IMR-90 (cell line): Measurements from ENCODE around the gene ROBO3. TPM values are rescaled to one million over a fixed set of nuclear protein-coding genes. Genes with fewer than 3 reads are reported as not detected.

Experiments
- ATAC-seq: fragments of 200-7000 bp; cut with Tn5 transposase; 2 replicates; pipeline ENCODE4 v1.9.1; 2020; ENCODE audit warnings: low read depth, mild to moderate bottlenecking, moderate library complexity
- BruUV-seq: library from RNA; stranded (reverse); fragments of 400-500 nt; replicated peaks from 2 replicates; lab custom pipeline; 2021; lab: Mats Ljungman, UMichigan
- CTCF ChIA-PET: fragments of 300-600 bp; formaldehyde crosslinking; extraction: SDS; loops from one replicate; lab custom pipeline; 2021; ENCODE audit warnings: antibody characterized with exemption; lab: Yijun Ruan, JAX
- POLR2A ChIA-PET: fragments of 300-600 bp; sonication (Branson Sonifier 250); formaldehyde crosslinking; loops from one replicate; lab custom pipeline; 2022; ENCODE audit warnings: antibody characterized with exemption; ENCODE audit not compliant: unreplicated experiment; lab: Charles Lee
- DNase-seq: peaks from one replicate; pipeline ENCODE4 v3.0.0; 2013
- H2AFZ ChIP-seq: replicated peaks from 2 replicates; pipeline ENCODE3; 2013; ENCODE audit warnings: low read length, mild to moderate bottlenecking; ENCODE audit not compliant: poor library complexity
- H2AK5ac ChIP-seq: 2 replicates; pipeline ENCODE4 v1.6.1; 2013; ENCODE audit warnings: low read depth, low read length, inconsistent platforms
- H2AK9ac ChIP-seq: replicated peaks from 2 replicates; pipeline ENCODE3; 2013; ENCODE audit warnings: mild to moderate bottlenecking, low read depth, low read length, moderate library complexity; ENCODE audit not compliant: poor library complexity
- H2BK120ac ChIP-seq: 2 replicates; pipeline ENCODE4 v1.6.1; 2013; ENCODE audit warnings: low read depth, low read length, inconsistent platforms
- H2BK15ac ChIP-seq: 3 replicates; pipeline ENCODE4 v1.6.1; 2013; ENCODE audit warnings: low read depth, low read length, inconsistent platforms
- H2BK20ac ChIP-seq: 2 replicates; pipeline ENCODE4 v1.6.1; 2013; ENCODE audit warnings: low read depth, mild to moderate bottlenecking, inconsistent platforms, low read length, moderate library complexity
- H2BK5ac ChIP-seq: 2 replicates; pipeline ENCODE4 v1.6.1; 2013; ENCODE audit warnings: mild to moderate bottlenecking, low read depth, low read length, inconsistent platforms; ENCODE audit not compliant: poor library complexity, severe bottlenecking
- H3K14ac ChIP-seq: replicated peaks from 2 replicates; pipeline ENCODE4 v1.6.1; 2013; ENCODE audit warnings: low read depth, low read length, inconsistent platforms
- H3K18ac ChIP-seq: 2 replicates; pipeline ENCODE4 v1.6.1; 2013; ENCODE audit warnings: low read depth, low read length, control low read depth
- H3K23ac ChIP-seq: 2 replicates; pipeline ENCODE4 v1.6.1; 2013; ENCODE audit warnings: low read depth, low read length, inconsistent platforms
- H3K27ac ChIP-seq: 2 replicates; pipeline ENCODE4 v1.5.1; 2013; ENCODE audit warnings: mild to moderate bottlenecking, control low read depth, low read length; ENCODE audit not compliant: insufficient read depth
- H3K27me3 ChIP-seq: 2 replicates; pipeline ENCODE4 v1.6.1; 2013; ENCODE audit warnings: low read length; ENCODE audit not compliant: control insufficient read depth, insufficient read depth
- H3K36me3 ChIP-seq: 2 replicates; pipeline ENCODE4 v1.6.1; 2013; ENCODE audit warnings: low read length, mixed read lengths; ENCODE audit not compliant: control insufficient read depth, insufficient read depth
- H3K4ac ChIP-seq: 2 replicates; pipeline ENCODE4 v1.6.1; 2013; ENCODE audit warnings: low read depth, low read length, inconsistent platforms
- H3K4me1 ChIP-seq: 2 replicates; pipeline ENCODE4 v1.6.1; 2013; ENCODE audit warnings: low read length, mixed read lengths; ENCODE audit not compliant: control insufficient read depth, insufficient read depth
- H3K4me2 ChIP-seq: 2 replicates; pipeline ENCODE4 v1.6.1; 2013; ENCODE audit warnings: low read depth, mild to moderate bottlenecking, control low read depth, low read length, moderate library complexity
- H3K4me3 ChIP-seq: 2 replicates; pipeline ENCODE4 v1.5.1; 2013; ENCODE audit warnings: low read depth, mild to moderate bottlenecking, control low read depth, low read length, moderate library complexity; ENCODE audit not compliant: insufficient read depth
- H3K56ac ChIP-seq: 2 replicates; pipeline ENCODE4 v1.6.1; 2013; ENCODE audit warnings: low read length, inconsistent platforms; ENCODE audit not compliant: insufficient read depth; ENCODE audit errors: extremely low read depth
- H3K79me1 ChIP-seq, 2 experiments: 2 replicates each; pipeline ENCODE4 v1.6.1; 2013; ENCODE audit warnings: low read length in 2 of 2, inconsistent platforms in 1 of 2, low read depth in 1 of 2
- H3K9ac ChIP-seq: 2 replicates; pipeline ENCODE4 v1.6.1; 2013; ENCODE audit warnings: low read depth, low read length, control low read depth
- H3K9me1 ChIP-seq: 2 replicates; pipeline ENCODE4 v1.6.1; 2013; ENCODE audit warnings: low read length, inconsistent platforms; ENCODE audit not compliant: insufficient read depth
- H3K9me3 ChIP-seq: 2 replicates; pipeline ENCODE4 v1.6.1; 2013; ENCODE audit warnings: low read length; ENCODE audit not compliant: control insufficient read depth, insufficient read depth
- H4K20me1 ChIP-seq: 2 replicates; pipeline ENCODE4 v1.6.1; 2013; ENCODE audit warnings: low read length, inconsistent platforms; ENCODE audit not compliant: insufficient read depth
- H4K5ac ChIP-seq: 2 replicates; pipeline ENCODE4 v1.6.1; 2013; ENCODE audit warnings: mild to moderate bottlenecking, low read depth, low read length, control low read depth
- H4K8ac ChIP-seq, 2 experiments: 2 replicates each; pipeline ENCODE4 v1.6.1; 2013; ENCODE audit warnings: low read depth in 2 of 2, low read length in 2 of 2, control low read depth in 1 of 2, inconsistent platforms in 1 of 2
- H4K91ac ChIP-seq: 2 replicates; pipeline ENCODE4 v1.6.1; 2013; ENCODE audit warnings: low read depth, low read length, inconsistent platforms; ENCODE audit not compliant: insufficient read depth
- BHLHE40 ChIP-seq: fragments of 150-350 bp; IDR thresholded peaks from 2 replicates; pipeline ENCODE4 v1.6.1; 2016; ENCODE audit warnings: mild to moderate bottlenecking, low read depth, low read length
- CEBPB ChIP-seq: IDR thresholded peaks from 2 replicates; pipeline ENCODE4 v1.6.1; 2012; ENCODE audit warnings: low read depth, low read length, improper control_type of control experiment
- ELK1 ChIP-seq: fragments of 150-350 bp; IDR thresholded peaks from 2 replicates; pipeline ENCODE4 v1.6.1; 2016; ENCODE audit warnings: low read depth, mild to moderate bottlenecking, low read length, moderate library complexity, borderline replicate concordance
- FOS ChIP-seq: fragments of 150-350 bp; IDR thresholded peaks from 2 replicates; pipeline ENCODE4 v1.6.1; 2016; ENCODE audit warnings: low read depth, low read length
- MAFK ChIP-seq: IDR thresholded peaks from 2 replicates; pipeline ENCODE4 v1.6.1; 2012; ENCODE audit warnings: low read depth, low read length, improper control_type of control experiment
- MAZ ChIP-seq: IDR thresholded peaks from 2 replicates; pipeline ENCODE4 v1.6.1; 2012; ENCODE audit warnings: low read depth, mild to moderate bottlenecking, low read length, improper control_type of control experiment, moderate library complexity, borderline replicate concordance
- MXI1 ChIP-seq: IDR thresholded peaks from 2 replicates; pipeline ENCODE4 v1.6.1; 2012; ENCODE audit warnings: low read depth, mild to moderate bottlenecking, low read length, moderate library complexity, borderline replicate concordance
- NFE2L2 ChIP-seq: fragments of 150-350 bp; IDR thresholded peaks from 2 replicates; pipeline ENCODE4 v1.6.1; 2016; ENCODE audit warnings: low read depth, mild to moderate bottlenecking, low read length
- POLR2A ChIP-seq: IDR thresholded peaks from 2 replicates; pipeline ENCODE4 v1.6.1; 2012; ENCODE audit warnings: mild to moderate bottlenecking, low read depth, low read length
- RAD21 ChIP-seq: IDR thresholded peaks from 2 replicates; pipeline ENCODE4 v1.6.1; 2012; ENCODE audit warnings: low read length, improper control_type of control experiment
- RCOR1 ChIP-seq: IDR thresholded peaks from 2 replicates; pipeline ENCODE4 v1.6.1; 2012; ENCODE audit warnings: mild to moderate bottlenecking, low read length, improper control_type of control experiment; ENCODE audit not compliant: insufficient replicate concordance
- RFX5 ChIP-seq: IDR thresholded peaks from 2 replicates; pipeline ENCODE4 v1.8.0; 2012; ENCODE audit warnings: low read depth, mild to moderate bottlenecking, low read length, moderate library complexity
- USF2 ChIP-seq: fragments of 150-350 bp; IDR thresholded peaks from 2 replicates; pipeline ENCODE4 v1.6.1; 2017; ENCODE audit warnings: mild to moderate bottlenecking, antibody characterized with exemption, low read length, low read depth
- WGBS, 2 experiments: methylation state at CpG; one replicate each; pipeline versions ENCODE4 v1.1.5 to v1.1.7; 2013; ENCODE audit warnings: missing lambda C conversion rate in 2 of 2; ENCODE audit not compliant: insufficient read length in 1 of 2; ENCODE audit errors: extremely low coverage in 2 of 2; 5-methylcytosine and 5-hydroxymethylcytosine counted together
- dilution Hi-C: fragments of 300-500 bp; cut with HindIII; formaldehyde crosslinking; loops from one replicate; pipeline ENCODE4 v1.14.3; 2018; ENCODE audit warnings: low sequenced_read_pairs; ENCODE audit not compliant: unreplicated experiment
- in situ Hi-C: fragments of 300-500 bp; cut with MboI; formaldehyde crosslinking; loops from 3 replicates; pipeline ENCODE4 v1.14.3; 2019; ENCODE audit warnings: low sequenced_read_pairs, inconsistent platforms, mixed read lengths
- intact Hi-C: fragments of 100-400 bp; cut with micrococcal nuclease; formaldehyde crosslinking; loops from 2 replicates; pipeline ENCODE4 v1.10.0; 2022
- polyA plus RNA-seq, 3 experiments: library from polyadenylated mRNA; depleted of rRNA; stranded (reverse); fragments of >200 nt; gene quantifications; 2 replicates each; pipeline ENCODE4 v1.2.3, GENCODE V29; 2012; ENCODE audit warnings: low replicate concordance in 1 of 3
- total RNA-seq: library from RNA; depleted of rRNA; stranded (reverse); fragments of >200 nt; gene quantifications from 2 replicates; pipeline ENCODE4 v1.2.3, GENCODE V29; 2012

ROBO3 gene
- total and polyA plus RNA-seq, 2 of the 4 experiments (the other 2 are of a cell fraction), result 12.0 to 54.1 TPM

GRCh38 chr11:124894606-124895430, 29.6 kb downstream of the ROBO3 start:
- no peaks in the 10 kb centered on the region for H3K27me3 ChIP-seq
- peak overlapping the region; percentile 75 for H2AK9ac ChIP-seq
- ChIA-PET POLR2A (no interaction called here), CTCF (no interaction called here)
- no peak overlapping the region for H4K5ac ChIP-seq
- H3K4ac ChIP-seq, result no peak overlapping the region
- peaks cover 31% of the 10 kb centered on the region for H3K9me1 ChIP-seq
- dilution Hi-C loops, result no loop called here
- H2BK120ac ChIP-seq, result peak overlapping the region; percentile 48
- H3K23ac ChIP-seq, result no peak overlapping the region
- 0 out of 4 replicates have a peak overlapping the region, but pooled peaks of 1 of the 2 experiments have one; percentile 4 for H4K8ac ChIP-seq
- no peak overlapping the region for H3K9ac ChIP-seq
- no peak for TF ChIP-seq MXI1
- TF ChIP-seq RFX5, result no peak
- TF ChIP-seq ELK1, result no peak
- no peak for TF ChIP-seq USF2
- no peak for TF ChIP-seq RAD21
- TF ChIP-seq CEBPB, result no peak
- no peak for TF ChIP-seq FOS
- TF ChIP-seq NFE2L2, result no peak
- no peak for TF ChIP-seq POLR2A
- TF ChIP-seq RCOR1, result no peak
- no peak for TF ChIP-seq BHLHE40
- no peak for TF ChIP-seq MAFK
- no peak for TF ChIP-seq MAZ
- H3K79me1 ChIP-seq, result peaks cover 0 to 5% of the 10 kb centered on the region in 2 experiments; a peak in 2 of 4 replicates
- no peak overlapping the region for H2BK5ac ChIP-seq
- peak overlapping the region; percentile 65; the same call in 1 of the 2 replicates for H3K14ac ChIP-seq
- WGBS, 2 experiments, result 13% methylated on average over 1 of the region's 4 CpGs; no CpG with 5 or more reads in 1 of the 2 experiments
- in situ Hi-C loops, result no loop called here
- no peaks in the 10 kb centered on the region for H3K9me3 ChIP-seq
- peak overlapping the region; percentile 80 for H2AK5ac ChIP-seq
- no peaks in the 10 kb centered on the region for H4K20me1 ChIP-seq
- no peak overlapping the region for H3K56ac ChIP-seq
- no peaks in the 10 kb centered on the region for H3K36me3 ChIP-seq
- H2AFZ ChIP-seq, result peak overlapping the region; percentile 36
- ATAC-seq (no peak), DNase-seq (no peak)
- intact Hi-C loops, result no loop called here
- H3K27ac ChIP-seq, result no peak overlapping the region
- peaks cover 27% of the 10 kb centered on the region for H3K4me1 ChIP-seq
- no peak overlapping the region for H3K4me3 ChIP-seq
- peak overlapping the region; percentile 33; the same call in 1 of the 2 replicates for H2BK20ac ChIP-seq
- no TSS peak for BruUV-seq
- H3K18ac ChIP-seq, result no peak overlapping the region
- 0 out of 2 replicates have a peak overlapping the region, but pooled peaks have one; percentile 23 for H4K91ac ChIP-seq
- peak overlapping the region; percentile 39; the same call in 1 of the 3 replicates for H2BK15ac ChIP-seq
- H3K4me2 ChIP-seq, result no peak overlapping the region
